Activated naive CD8-positive, alpha-beta T cell treated with anti-CD3 and anti-CD28 coated beads, Interleukin-2, amount 10 ng/mL, durations not matched to agents 7 days and 5 days (primary cell): ENCODE measurements around the gene SMPD3. TPM values are rescaled to one million over a fixed set of nuclear protein-coding genes. Genes with fewer than 3 reads are reported as not detected.
A peak's percentile ranks its signal among the peaks of the same experiment; 100 is the strongest.

Experiments
- ATAC-seq: fragments of 150-1000 bp; cut with Tn5 transposase; one replicate; pipeline ENCODE4 v1.10.0; 2021; ENCODE audit warnings: low read depth, moderate library complexity
- POLR2A ChIA-PET: fragments of 350-600 bp; sonication (Branson Sonifier 250); formaldehyde crosslinking; loops from one replicate; lab custom pipeline; 2021; ENCODE audit warnings: antibody characterized with exemption; lab: Charles Lee
- DNase-seq: peaks from one replicate; pipeline ENCODE4 v3.0.0; 2021
- H3K27ac Mint-ChIP-seq: one replicate; pipeline ENCODE4 v1.8.0; 2022; ENCODE audit warnings: mild to moderate bottlenecking, mixed read lengths
- H3K27me3 Mint-ChIP-seq: one replicate; pipeline ENCODE4 v1.8.0; 2022; ENCODE audit warnings: mild to moderate bottlenecking, moderate library complexity, mixed read lengths
- H3K36me3 Mint-ChIP-seq: one replicate; pipeline ENCODE4 v1.8.0; 2021; ENCODE audit warnings: mild to moderate bottlenecking, mixed read lengths
- H3K4me1 Mint-ChIP-seq: one replicate; pipeline ENCODE4 v1.8.0; 2021; ENCODE audit warnings: mixed read lengths
- H3K4me3 Mint-ChIP-seq: one replicate; pipeline ENCODE4 v1.8.0; 2022; ENCODE audit warnings: mild to moderate bottlenecking, moderate library complexity, mixed read lengths
- H3K9me3 Mint-ChIP-seq: one replicate; pipeline ENCODE4 v1.8.0; 2021; ENCODE audit warnings: mixed read lengths
- total RNA-seq, 2 experiments: library from RNA; stranded (reverse); gene quantifications; one replicate each; pipeline ENCODE4 v1.2.3, GENCODE V29; 2021

Gene SMPD3
- total RNA-seq, 2 experiments from 2014 or later: 16.0 to 16.9 TPM

DNA sequence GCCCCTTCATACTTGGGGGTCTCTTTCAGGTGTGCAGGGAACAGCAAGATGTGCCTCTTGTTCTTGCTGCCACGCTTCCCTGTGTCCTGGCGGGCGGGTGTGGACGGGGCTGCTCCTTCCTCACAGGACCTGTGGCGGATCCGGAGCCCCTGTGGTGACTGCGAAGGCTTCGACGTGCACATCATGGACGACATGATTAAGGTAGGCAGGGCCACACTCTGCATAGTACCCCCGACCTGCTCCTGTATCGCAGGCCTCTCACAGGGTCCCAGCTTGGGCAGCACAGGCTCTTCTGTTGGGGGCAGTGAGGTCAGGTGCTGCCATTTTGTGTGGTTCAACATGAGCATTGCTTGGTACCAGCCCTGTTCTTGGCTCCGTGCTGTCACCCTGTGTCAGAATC is 94.9 kb downstream of the SMPD3 start:
- Mint-ChIP-seq H3K9me3 (no peaks in the 10 kb centered on the region), H3K4me1 (peaks cover 33% of the 10 kb centered on the region), H3K27me3 (no peaks in the 10 kb centered on the region), H3K4me3 (no peak overlapping the region), H3K36me3 (peaks cover 64% of the 10 kb centered on the region), H3K27ac (no peak overlapping the region)
- DNase-seq (no peak), ATAC-seq (no peak)
- POLR2A ChIA-PET: no interaction called here

- Mint-ChIP-seq H3K4me3 (no peak overlapping the region), H3K36me3 (peaks cover 67% of the 10 kb centered on the region), H3K27me3 (no peaks in the 10 kb centered on the region), H3K27ac (no peak overlapping the region), H3K9me3 (no peaks in the 10 kb centered on the region), H3K4me1 (peaks cover 34% of the 10 kb centered on the region)
- POLR2A ChIA-PET: no interaction called here
- DNase-seq: no peak
- no peak for ATAC-seq
These were observed 96.3 kb downstream of the SMPD3 start for GRCh38 chr16:68351991-68352431.

DNA sequence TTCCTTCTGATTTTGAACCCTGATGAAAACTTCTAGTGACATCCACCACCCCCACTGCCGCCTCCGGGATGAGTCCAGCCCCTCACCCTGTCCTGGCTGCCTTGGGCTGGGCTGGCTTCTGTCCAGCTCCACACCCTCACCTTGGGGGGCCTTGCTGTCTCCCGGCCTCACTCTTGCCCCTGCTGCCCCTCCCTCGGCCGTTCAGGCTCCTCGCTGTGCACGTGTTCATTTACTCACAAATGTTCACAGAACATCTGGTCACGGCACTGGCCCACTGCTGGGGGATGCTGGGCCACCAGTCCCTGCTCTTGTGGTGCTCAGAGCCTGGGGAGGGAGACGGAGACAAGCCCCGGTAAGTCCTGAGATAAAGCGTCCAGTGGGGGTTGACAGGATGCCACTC is 96.8 kb downstream of the SMPD3 start:
- Mint-ChIP-seq H3K27ac (no peak overlapping the region), H3K36me3 (peaks cover 71% of the 10 kb centered on the region), H3K9me3 (no peaks in the 10 kb centered on the region), H3K4me1 (peaks cover 34% of the 10 kb centered on the region), H3K27me3 (no peaks in the 10 kb centered on the region), H3K4me3 (no peak overlapping the region)
- no peak for DNase-seq
- no peak for ATAC-seq
- POLR2A ChIA-PET: no interaction called here

GRCh38 chr16:68350813-68351350 is 97.4 kb downstream of the SMPD3 start:
- ATAC-seq: no peak
- Mint-ChIP-seq H3K27ac (no peak overlapping the region), H3K9me3 (no peaks in the 10 kb centered on the region), H3K36me3 (peaks cover 72% of the 10 kb centered on the region), H3K4me3 (no peak overlapping the region), H3K27me3 (no peaks in the 10 kb centered on the region), H3K4me1 (peaks cover 33% of the 10 kb centered on the region)
- POLR2A ChIA-PET: no interaction called here
- DNase-seq: no peak

GRCh38 chr16:68349838-68350410 is 98.4 kb downstream of the SMPD3 start:
- no peaks in the 10 kb centered on the region for H3K9me3 Mint-ChIP-seq
- no peak for ATAC-seq
- POLR2A ChIA-PET: no interaction called here
- no peak overlapping the region for H3K27ac Mint-ChIP-seq
- H3K27me3 Mint-ChIP-seq: no peaks in the 10 kb centered on the region
- no peak overlapping the region for H3K4me3 Mint-ChIP-seq
- H3K4me1 Mint-ChIP-seq: peaks cover 36% of the 10 kb centered on the region
- peaks cover 72% of the 10 kb centered on the region for H3K36me3 Mint-ChIP-seq
- DNase-seq: no peak

GRCh38 chr16:68348639-68349445 is 99.5 kb downstream of the SMPD3 start:
- H3K27ac Mint-ChIP-seq: no peak overlapping the region
- POLR2A ChIA-PET: interaction anchor here (1.4 kb wide), 1 partner anchor 12 kb away, joined by 4 read pairs; no protein-coding TSS in a partner anchor
- no peaks in the 10 kb centered on the region for H3K27me3 Mint-ChIP-seq
- H3K4me3 Mint-ChIP-seq: peak overlapping the region; percentile 8
- DNase-seq (no peak), ATAC-seq (no peak)
- H3K36me3 Mint-ChIP-seq: peaks cover 65% of the 10 kb centered on the region
- H3K9me3 Mint-ChIP-seq: no peaks in the 10 kb centered on the region
- H3K4me1 Mint-ChIP-seq: peaks cover 36% of the 10 kb centered on the region

- H3K4me1 Mint-ChIP-seq: peaks cover 36% of the 10 kb centered on the region
- POLR2A ChIA-PET: interaction anchor here (1.4 to 1.9 kb wide), 2 partner anchors 9 to 13 kb away, joined by 4 to 13 read pairs; no protein-coding TSS in a partner anchor
- H3K27ac Mint-ChIP-seq: peak overlapping the region; percentile 80
- no peaks in the 10 kb centered on the region for H3K9me3 Mint-ChIP-seq
- no peak for DNase-seq
- peaks cover 62% of the 10 kb centered on the region for H3K36me3 Mint-ChIP-seq
- H3K27me3 Mint-ChIP-seq: no peaks in the 10 kb centered on the region
- ATAC-seq: no peak
- H3K4me3 Mint-ChIP-seq: peak overlapping the region; percentile 72
These were observed 100.7 kb downstream of the SMPD3 start for GRCh38 chr16:68347605-68348004.

DNA sequence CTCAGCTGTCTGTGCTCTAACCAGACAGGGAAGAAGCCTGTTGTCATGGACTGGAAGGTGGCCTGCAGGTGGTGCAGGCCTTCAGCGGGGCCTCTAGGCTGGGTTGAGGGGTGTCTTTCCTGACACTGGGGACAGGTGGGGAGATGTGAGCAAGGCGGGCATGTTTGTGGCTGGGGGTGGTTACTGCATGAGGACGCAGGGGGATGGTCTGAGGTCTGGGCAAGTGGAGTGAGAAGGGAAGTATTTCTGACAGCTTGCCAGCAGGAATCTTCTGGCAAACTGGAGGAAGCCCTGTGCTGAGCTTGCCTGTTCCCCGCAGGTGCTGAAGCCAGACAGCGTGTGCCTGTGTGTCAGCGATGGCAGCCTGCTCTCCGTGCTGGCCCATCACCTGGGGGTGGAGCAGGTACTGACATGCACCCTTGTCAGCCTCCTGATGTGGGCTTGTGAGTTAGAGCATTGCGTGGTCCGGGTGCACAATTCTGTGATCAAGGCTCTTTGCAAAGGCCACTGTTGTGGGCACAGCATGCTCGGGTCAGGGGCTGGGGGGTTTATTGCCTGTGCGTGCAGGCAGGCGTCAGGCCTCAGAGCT is 101.3 kb downstream of the SMPD3 start:
- peak overlapping the region; percentile 80 for H3K27ac Mint-ChIP-seq
- ATAC-seq: no peak
- POLR2A ChIA-PET: interaction anchor here (0.8 to 1.9 kb wide), 3 partner anchors 9 to 15 kb away, joined by 4 to 13 read pairs (median 4); no protein-coding TSS in a partner anchor

GRCh38 chr16:68345958-68346635 is 102.2 kb downstream of the SMPD3 start:
- Mint-ChIP-seq H3K27ac (peak overlapping the region; percentile 80), H3K36me3 (peaks cover 56% of the 10 kb centered on the region)

More for the DNA sequence above, 101.3 kb downstream of the SMPD3 start:
- peaks cover 62% of the 10 kb centered on the region for H3K36me3 Mint-ChIP-seq
- no peak for DNase-seq
- H3K27me3 Mint-ChIP-seq: no peaks in the 10 kb centered on the region
- peaks cover 36% of the 10 kb centered on the region for H3K4me1 Mint-ChIP-seq
- no peaks in the 10 kb centered on the region for H3K9me3 Mint-ChIP-seq
- H3K4me3 Mint-ChIP-seq: peak overlapping the region; percentile 72

GRCh38 chr16:68345351-68345810 is 102.9 kb downstream of the SMPD3 start:
- peak; percentile 98 for ATAC-seq
- Mint-ChIP-seq H3K27me3 (no peaks in the 10 kb centered on the region), H3K4me3 (peak overlapping the region; percentile 72), H3K36me3 (peaks cover 60% of the 10 kb centered on the region), H3K4me1 (peaks cover 33% of the 10 kb centered on the region), H3K9me3 (no peaks in the 10 kb centered on the region), H3K27ac (peak overlapping the region; percentile 80)
- POLR2A ChIA-PET: interaction anchor here (3.5 kb wide), 1 partner anchor 12 kb away, joined by 29 read pairs; no protein-coding TSS in a partner anchor
- DNase-seq: peak; percentile 69

More at GRCh38 chr16:68345958-68346635, 102.2 kb downstream of the SMPD3 start:
- POLR2A ChIA-PET: interaction anchor here (1.9 to 3.5 kb wide), 2 partner anchors 10 to 11 kb away, joined by 13 to 29 read pairs; no protein-coding TSS in a partner anchor
- ATAC-seq (no peak), DNase-seq (no peak)
- Mint-ChIP-seq H3K4me1 (peaks cover 35% of the 10 kb centered on the region), H3K9me3 (no peaks in the 10 kb centered on the region), H3K27me3 (no peaks in the 10 kb centered on the region), H3K4me3 (peak overlapping the region; percentile 72)

GRCh38 chr16:68344252-68344651 is 104.1 kb downstream of the SMPD3 start:
- ATAC-seq (no peak), DNase-seq (no peak)
- H3K4me1 Mint-ChIP-seq: peaks cover 34% of the 10 kb centered on the region
- POLR2A ChIA-PET: interaction anchor here (3.5 kb wide), 1 partner anchor 13 kb away, joined by 29 read pairs; no protein-coding TSS in a partner anchor
- no peak overlapping the region for H3K27ac Mint-ChIP-seq
- peaks cover 59% of the 10 kb centered on the region for H3K36me3 Mint-ChIP-seq
- no peak overlapping the region for H3K4me3 Mint-ChIP-seq
- H3K9me3 Mint-ChIP-seq: no peaks in the 10 kb centered on the region
- H3K27me3 Mint-ChIP-seq: no peaks in the 10 kb centered on the region

GRCh38 chr16:68343137-68343536 is 105.2 kb downstream of the SMPD3 start:
- ATAC-seq (no peak), DNase-seq (no peak)
- Mint-ChIP-seq H3K36me3 (peaks cover 57% of the 10 kb centered on the region), H3K27ac (no peak overlapping the region), H3K4me1 (peaks cover 34% of the 10 kb centered on the region), H3K9me3 (no peaks in the 10 kb centered on the region), H3K27me3 (no peaks in the 10 kb centered on the region), H3K4me3 (no peak overlapping the region)
- POLR2A ChIA-PET: interaction anchor here (3.5 kb wide), 1 partner anchor 14 kb away, joined by 29 read pairs; no protein-coding TSS in a partner anchor
